ENCODE data around the gene PRM2.

PRM2 gene

GRCh38 chr16:11276143-11276895, at the start of gene PRM2:
Gene PRM2, minus strand, starts transcription at chr16:11276480. Its CDS starts 110 bp downstream, at chr16:11276370.
- H3K4me3 ChIP-seq (ENCODE audit: low read length), result no peak within 1 kb of the TSS
- no peak for TF ChIP-seq CTCF (conservative IDR thresholded peaks at IDR 0.05; ENCODE audit: low read length)
- DNase-seq (ENCODE audit: low read depth), result no peak

- H3K4me3 ChIP-seq (ENCODE audit: low read length), result no peak overlapping the region
- DNase-seq (ENCODE audit: low read depth), result no peak
- TF ChIP-seq CTCF (conservative IDR thresholded peaks at IDR 0.05; ENCODE audit: low read length), result no peak
These were observed 49.3 kb upstream of the PRM2 start for GRCh38 chr16:11325404-11326083.

GRCh38 chr16:11323551-11324336, 47.5 kb upstream of the PRM2 start:
- no peak overlapping the region for H3K4me3 ChIP-seq (ENCODE audit: low read length)
- TF ChIP-seq CTCF (conservative IDR thresholded peaks at IDR 0.05; ENCODE audit: low read length), result no peak
- DNase-seq (ENCODE audit: low read depth), result no peak

GRCh38 chr16:11322823-11323222, 46.5 kb upstream of the PRM2 start:
- DNase-seq (ENCODE audit: low read depth), result no peak
- TF ChIP-seq CTCF (conservative IDR thresholded peaks at IDR 0.05; ENCODE audit: low read length), result no peak
- no peak overlapping the region for H3K4me3 ChIP-seq (ENCODE audit: low read length)

GRCh38 chr16:11321662-11322061, 45.4 kb upstream of the PRM2 start:
- no peak for TF ChIP-seq CTCF (conservative IDR thresholded peaks at IDR 0.05; ENCODE audit: low read length)
- DNase-seq (ENCODE audit: low read depth), result no peak
- no peak overlapping the region for H3K4me3 ChIP-seq (ENCODE audit: low read length)

GRCh38 chr16:11320170-11320569, 43.9 kb upstream of the PRM2 start:
- no peak for TF ChIP-seq CTCF (conservative IDR thresholded peaks at IDR 0.05; ENCODE audit: low read length)
- DNase-seq (ENCODE audit: low read depth), result no peak
- H3K4me3 ChIP-seq (ENCODE audit: low read length), result no peak overlapping the region

All from AG10803 (cell line).